Measurements from ENCODE around the gene PILRA. TPM values are rescaled to one million over a fixed set of nuclear protein-coding genes. Genes with fewer than 3 reads are reported as not detected.
"Not testable (repeated sequence)": the region's sequence is repeated elsewhere in the genome, so short reads cannot be mapped to it uniquely, and the experiment has no call there.

The PILRA gene
- total RNA-seq, 2 experiments from 2014 or later, result 1.8 to 2.7 TPM

DNA sequence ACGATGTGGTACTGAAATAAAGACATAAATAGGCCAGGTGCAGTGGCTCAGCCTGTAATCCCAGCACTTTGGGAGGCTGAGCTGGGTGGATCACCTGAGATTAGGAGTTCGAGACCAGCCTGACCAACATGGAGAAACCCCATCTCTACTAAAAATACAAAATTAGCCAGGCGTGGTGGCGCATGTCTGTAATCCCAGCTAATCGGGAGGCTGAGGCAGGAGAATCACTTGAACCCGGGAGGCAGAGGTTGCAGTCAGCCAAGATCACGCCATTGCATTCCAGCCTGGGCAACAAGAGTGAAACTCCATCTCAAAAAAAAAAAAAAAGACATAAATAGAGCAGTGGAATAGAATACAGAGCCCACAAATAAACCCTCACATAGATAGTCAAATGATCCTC, 9.5 kb upstream of the PILRA start:
- H3K27me3 Mint-ChIP-seq, H3K27ac Mint-ChIP-seq, POLR2A ChIA-PET, CTCF ChIA-PET, H3K9me3 Mint-ChIP-seq, DNase-seq, H3K4me3 Mint-ChIP-seq: not testable (repeated sequence)
- Mint-ChIP-seq H3K36me3 (ENCODE audit: low read depth) (peaks cover 59% of the 10 kb centered on the region), H3K4me1 (peaks cover 33% of the 10 kb centered on the region)

DNA sequence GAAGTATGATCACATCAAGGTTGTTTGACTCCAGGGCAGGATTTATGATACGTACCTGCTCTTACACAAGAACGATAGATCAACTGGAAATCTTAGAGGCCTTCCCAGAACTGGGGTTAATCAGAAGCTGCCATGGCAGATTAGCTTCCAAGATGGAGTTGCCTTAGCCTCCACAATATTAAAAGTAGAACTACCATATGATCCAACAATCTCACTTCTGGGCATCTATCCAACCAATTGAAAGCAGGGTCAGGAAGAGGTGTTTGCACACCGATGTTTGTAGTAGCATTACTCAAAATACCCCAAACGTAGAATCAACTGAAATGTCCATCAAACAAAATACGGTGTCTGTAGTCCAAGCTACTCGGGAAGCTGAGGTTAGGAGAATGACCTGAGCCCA, 8.8 kb upstream of the PILRA start:
- CTCF ChIA-PET, result interaction anchor here (0.7 to 0.8 kb wide), 2 partner anchors 43 to 270 kb away, joined by 3 read pairs; no protein-coding TSS in a partner anchor
- Mint-ChIP-seq H3K4me3 (no peak overlapping the region), H3K27me3 (no peaks in the 10 kb centered on the region), H3K36me3 (ENCODE audit: low read depth) (peaks cover 53% of the 10 kb centered on the region), H3K4me1 (peaks cover 36% of the 10 kb centered on the region), H3K9me3 (no peaks in the 10 kb centered on the region), H3K27ac (peak overlapping the region; percentile 63)
- POLR2A ChIA-PET, result no interaction called here
- no peak for DNase-seq

DNA sequence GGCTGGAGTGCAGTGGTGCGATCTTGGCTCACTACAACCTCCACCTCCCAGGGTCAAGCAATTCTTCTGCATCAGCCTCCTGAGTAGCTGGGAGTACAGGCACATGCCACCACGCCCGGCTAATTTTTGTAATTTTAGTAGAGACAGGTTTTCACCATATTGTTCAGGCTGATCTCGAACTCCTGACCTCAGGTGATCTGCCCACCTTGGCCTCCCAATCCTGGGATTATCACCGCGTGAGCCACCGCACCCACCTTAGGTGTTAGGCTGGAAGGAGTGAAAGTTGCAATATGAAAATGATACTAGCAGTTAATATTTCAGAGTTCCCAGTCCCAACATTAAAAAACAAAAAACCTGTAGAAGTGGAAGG, 7.3 kb upstream of the PILRA start:
- H3K27ac Mint-ChIP-seq, result peak overlapping the region; percentile 59
- H3K9me3 Mint-ChIP-seq, H3K27me3 Mint-ChIP-seq, H3K4me3 Mint-ChIP-seq, DNase-seq, POLR2A ChIA-PET: not testable (repeated sequence)
- CTCF ChIA-PET, result interaction anchor here (1.0 kb wide), 1 partner anchor 12 kb away, joined by 3 read pairs; no protein-coding TSS in a partner anchor
- peaks cover 43% of the 10 kb centered on the region for H3K36me3 Mint-ChIP-seq (ENCODE audit: low read depth)
- H3K4me1 Mint-ChIP-seq, result peaks cover 33% of the 10 kb centered on the region

DNA sequence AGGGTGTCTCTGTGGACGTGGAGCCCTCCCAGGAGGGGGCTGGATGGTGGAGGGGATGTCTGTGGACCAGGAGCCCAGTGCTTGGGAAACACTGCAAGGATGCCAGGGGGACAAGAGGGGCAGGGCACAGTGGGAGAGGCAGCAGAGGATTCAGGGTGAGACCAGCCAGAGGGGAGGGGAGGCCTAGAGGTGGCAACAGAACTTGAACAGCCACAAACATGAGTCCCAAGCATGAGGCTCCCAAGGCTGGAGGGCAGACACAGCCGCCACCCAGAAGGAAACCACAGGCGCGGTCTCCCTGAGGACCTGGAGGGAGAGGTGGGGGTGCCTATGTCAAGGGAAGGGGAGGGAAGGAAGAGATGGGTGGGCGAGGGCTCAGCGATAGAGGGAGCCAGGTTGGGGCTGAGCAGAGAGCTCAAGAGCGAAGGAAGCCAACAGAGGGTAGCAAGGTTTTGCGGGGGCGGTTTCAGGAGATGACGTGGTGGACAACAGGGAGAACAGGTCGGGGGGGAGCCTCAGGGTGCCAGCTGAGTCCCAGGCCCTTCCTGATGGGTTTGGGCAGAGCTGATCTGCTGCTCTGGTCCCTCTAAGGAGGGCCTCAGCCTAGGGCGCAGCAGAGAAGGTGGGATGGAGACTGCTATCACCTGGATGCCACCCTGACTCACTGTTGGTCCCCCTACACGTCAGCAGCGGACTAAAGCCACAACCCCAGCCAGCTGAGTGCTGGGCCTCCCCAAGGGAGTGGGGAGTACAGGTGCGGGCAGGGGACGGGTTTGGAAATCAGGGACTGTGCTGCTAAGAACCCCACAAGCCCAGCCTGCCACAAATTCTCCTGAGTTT, 6.7 kb upstream of the PILRA start:
- ChIA-PET CTCF (no interaction called here), POLR2A (interaction anchor here (0.6 kb wide), 1 partner anchor 122 kb away, joined by 5 read pairs; no protein-coding TSS in a partner anchor)
- DNase-seq, result no peak
- Mint-ChIP-seq H3K9me3 (no peaks in the 10 kb centered on the region), H3K27ac (peak overlapping the region; percentile 59), H3K27me3 (no peaks in the 10 kb centered on the region), H3K4me1 (peaks cover 35% of the 10 kb centered on the region), H3K4me3 (no peak overlapping the region), H3K36me3 (ENCODE audit: low read depth) (peaks cover 39% of the 10 kb centered on the region)

DNA sequence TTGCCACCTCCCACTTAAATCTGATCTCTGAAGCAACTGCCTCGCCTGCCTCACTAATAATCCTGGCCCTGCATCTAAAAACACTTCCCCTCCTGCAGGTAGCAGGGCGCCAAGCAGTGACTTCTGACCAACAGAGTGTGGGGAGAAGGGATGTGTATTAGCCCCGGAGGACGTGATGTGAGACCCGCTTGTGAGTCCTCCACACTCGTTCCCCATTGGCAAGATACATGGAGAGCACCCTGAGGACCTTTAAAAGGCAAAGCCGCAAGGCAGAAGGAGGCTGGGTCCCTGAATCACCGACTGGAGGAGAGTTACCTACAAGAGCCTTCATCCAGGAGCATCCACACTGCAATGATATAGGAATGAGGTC, 6.1 kb upstream of the PILRA start:
- peaks cover 37% of the 10 kb centered on the region for H3K4me1 Mint-ChIP-seq
- POLR2A ChIA-PET, result interaction anchor here (0.6 kb wide), 1 partner anchor 123 kb away, joined by 5 read pairs; no protein-coding TSS in a partner anchor
- no peak for DNase-seq

DNA sequence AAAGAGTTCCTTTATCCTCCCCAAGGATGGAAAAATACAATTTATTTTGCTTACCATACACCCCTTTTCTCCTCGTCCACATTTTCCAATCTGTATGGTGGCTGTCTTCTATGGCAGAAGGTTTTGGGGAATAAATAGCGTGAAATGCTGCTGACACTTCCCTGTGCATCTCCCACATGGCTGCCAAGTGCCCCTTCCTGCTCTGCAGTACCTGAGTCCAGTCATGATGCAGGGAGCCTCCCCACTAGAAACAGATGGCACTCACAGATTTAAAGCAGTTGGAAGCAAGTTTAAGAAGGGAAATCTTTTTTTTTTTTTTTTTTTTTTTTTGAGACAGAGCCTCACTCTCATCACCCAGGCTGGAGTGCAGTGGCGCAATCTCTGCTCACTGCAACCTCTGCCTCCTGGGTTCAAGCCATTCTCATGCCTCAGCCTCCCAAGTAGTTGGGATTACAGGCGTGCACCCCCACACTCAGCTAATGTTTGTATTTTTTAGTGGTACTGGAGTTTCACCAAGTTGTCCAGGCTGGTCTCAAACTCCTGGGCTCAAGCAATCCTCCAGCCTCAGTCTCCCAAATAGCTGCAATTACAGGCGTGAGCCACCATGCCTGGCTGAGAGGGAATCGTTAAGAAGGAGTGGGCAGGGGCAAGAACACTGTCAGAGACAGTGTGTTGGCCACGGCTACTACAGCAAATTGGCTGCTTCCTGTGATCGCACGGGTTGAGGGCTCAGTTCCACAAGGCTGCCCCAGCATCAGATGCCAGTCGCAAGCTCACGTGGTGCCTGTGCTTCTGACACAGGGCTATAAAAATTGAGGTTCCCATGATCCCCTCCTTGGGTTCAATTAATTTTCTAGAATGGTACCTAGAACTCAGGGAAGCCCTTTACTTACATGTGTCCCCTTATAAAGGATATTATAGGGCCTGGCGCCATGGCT, 5.3 kb upstream of the PILRA start:
- no peak for DNase-seq
- no peak overlapping the region for H3K4me3 Mint-ChIP-seq
- H3K27ac Mint-ChIP-seq, result peak overlapping the region; percentile 33
- ChIA-PET CTCF (interaction anchor here (0.8 kb wide), 1 partner anchor 14 kb away, joined by 5 read pairs; no protein-coding TSS in a partner anchor), POLR2A (no interaction called here)
- H3K4me1 Mint-ChIP-seq, result peaks cover 40% of the 10 kb centered on the region
- no peaks in the 10 kb centered on the region for H3K27me3 Mint-ChIP-seq
- H3K9me3 Mint-ChIP-seq, result no peaks in the 10 kb centered on the region
- H3K36me3 Mint-ChIP-seq (ENCODE audit: low read depth), result peaks cover 26% of the 10 kb centered on the region

More for the DNA sequence above, 6.1 kb upstream of the PILRA start:
- H3K4me3 Mint-ChIP-seq, result no peak overlapping the region
- H3K36me3 Mint-ChIP-seq (ENCODE audit: low read depth), result peaks cover 33% of the 10 kb centered on the region
- no peaks in the 10 kb centered on the region for H3K9me3 Mint-ChIP-seq
- no peaks in the 10 kb centered on the region for H3K27me3 Mint-ChIP-seq
- no peak overlapping the region for H3K27ac Mint-ChIP-seq
- CTCF ChIA-PET, result no interaction called here

DNA sequence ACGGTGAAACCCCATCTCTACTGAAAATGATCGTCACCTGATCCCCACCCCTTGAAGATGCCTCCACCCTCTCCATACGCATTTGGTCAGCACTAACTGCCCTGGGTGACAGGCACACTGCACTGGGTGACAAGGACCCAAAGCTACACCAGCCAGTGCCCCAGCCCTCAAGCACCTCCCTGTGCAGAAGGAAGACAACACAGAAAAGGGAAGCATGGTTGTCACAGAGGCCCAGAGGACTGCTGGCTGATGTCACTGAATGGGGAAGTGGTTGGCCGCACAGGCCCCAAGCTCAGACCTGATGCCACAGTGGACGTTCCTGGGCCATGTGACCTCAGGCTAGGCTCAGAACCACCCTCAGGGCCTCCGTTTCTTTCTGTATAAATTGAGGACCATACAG, 4.2 kb upstream of the PILRA start:
- H3K36me3 Mint-ChIP-seq (ENCODE audit: low read depth), result peaks cover 14% of the 10 kb centered on the region
- no peak overlapping the region for H3K27ac Mint-ChIP-seq
- H3K4me1 Mint-ChIP-seq, result peaks cover 36% of the 10 kb centered on the region
- no peaks in the 10 kb centered on the region for H3K27me3 Mint-ChIP-seq
- POLR2A ChIA-PET, result no interaction called here
- H3K9me3 Mint-ChIP-seq, result no peaks in the 10 kb centered on the region
- CTCF ChIA-PET, result no interaction called here
- H3K4me3 Mint-ChIP-seq, result no peak overlapping the region
- no peak for DNase-seq

DNA sequence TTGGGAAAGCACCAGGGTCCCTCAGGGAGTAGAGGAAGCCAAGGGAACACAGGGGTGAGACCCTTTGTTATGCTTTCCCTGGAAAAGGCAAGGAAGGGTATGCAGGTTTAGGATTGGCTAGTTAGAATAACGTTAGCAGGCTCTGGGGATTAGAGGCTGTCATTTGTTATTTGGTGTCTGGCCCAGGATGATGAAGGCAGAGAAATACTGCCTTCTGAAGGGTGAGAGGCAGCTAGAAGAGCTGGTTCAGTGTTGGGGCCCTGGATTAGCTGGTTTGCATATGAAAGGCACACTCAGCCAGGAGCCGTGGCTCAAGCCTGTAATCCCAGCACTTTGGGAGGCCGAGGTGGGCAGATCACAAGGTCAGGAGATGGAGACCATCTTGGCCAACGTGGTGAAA, 3.0 kb upstream of the PILRA start:
- peaks cover 6% of the 10 kb centered on the region for H3K36me3 Mint-ChIP-seq (ENCODE audit: low read depth)
- ChIA-PET POLR2A (interaction anchor here (0.6 kb wide), 1 partner anchor 946 kb away, joined by 3 read pairs; no protein-coding TSS in a partner anchor), CTCF (no interaction called here)
- no peaks in the 10 kb centered on the region for H3K9me3 Mint-ChIP-seq
- no peak for DNase-seq
- no peaks in the 10 kb centered on the region for H3K27me3 Mint-ChIP-seq
- peaks cover 31% of the 10 kb centered on the region for H3K4me1 Mint-ChIP-seq
- no peak overlapping the region for H3K4me3 Mint-ChIP-seq
- H3K27ac Mint-ChIP-seq, result peak overlapping the region; percentile 46

DNA sequence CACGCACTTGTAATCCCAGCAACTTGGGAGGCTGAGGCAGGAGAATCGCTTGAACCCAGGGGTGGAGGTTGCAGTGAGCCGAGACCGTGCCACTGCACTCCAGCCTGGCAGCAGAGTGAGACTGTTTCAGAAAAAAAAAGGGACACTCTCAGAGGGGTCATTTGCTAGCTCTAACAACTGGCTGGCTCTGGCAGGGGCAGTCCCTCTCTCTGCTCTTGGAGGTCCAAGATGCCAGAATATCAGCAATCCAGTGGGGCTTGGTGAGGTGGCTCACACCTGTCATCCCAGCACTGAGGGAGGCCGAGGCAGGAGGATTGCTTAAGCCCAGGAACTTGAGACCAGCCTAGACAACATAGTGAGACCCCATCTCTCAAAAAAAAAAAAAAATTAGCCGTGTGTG, 2.5 kb upstream of the PILRA start:
- Mint-ChIP-seq H3K27me3 (no peaks in the 10 kb centered on the region), H3K36me3 (ENCODE audit: low read depth) (peaks cover 2% of the 10 kb centered on the region), H3K27ac (no peak overlapping the region), H3K4me3 (no peak overlapping the region), H3K4me1 (peaks cover 26% of the 10 kb centered on the region), H3K9me3 (no peaks in the 10 kb centered on the region)
- POLR2A ChIA-PET, result interaction anchor here (0.6 kb wide), 1 partner anchor 947 kb away, joined by 3 read pairs; no protein-coding TSS in a partner anchor
- DNase-seq, result no peak
- CTCF ChIA-PET, result no interaction called here

DNA sequence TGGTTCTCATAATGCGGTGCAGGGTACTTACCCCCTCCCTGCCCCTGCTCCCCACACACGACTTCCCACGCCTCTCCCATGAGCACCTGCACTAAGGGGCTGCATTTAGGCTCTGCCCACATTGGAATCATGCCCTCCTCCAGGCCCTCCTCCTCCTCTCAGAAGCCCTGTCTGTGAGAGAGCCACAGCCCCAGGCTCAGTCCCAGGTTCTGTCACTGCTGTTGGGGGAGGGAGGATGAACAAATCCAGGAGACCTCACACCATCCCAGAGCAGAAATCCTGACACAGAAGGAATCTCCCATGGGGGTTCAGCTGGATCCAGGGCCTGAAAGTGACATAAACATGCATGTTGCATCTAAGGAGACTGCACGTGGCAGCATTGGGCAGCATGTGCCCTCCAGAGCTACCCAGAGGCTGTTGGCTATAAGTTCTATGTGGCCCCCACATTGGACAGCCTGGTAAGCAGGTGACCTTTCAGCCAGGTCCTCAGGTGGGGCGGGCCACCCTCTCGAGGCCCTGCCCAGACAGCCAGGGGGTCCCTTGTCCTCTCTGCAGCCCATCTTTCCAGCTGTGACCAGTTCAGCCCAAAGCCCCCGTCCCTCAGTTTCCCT, 1.6 kb upstream of the PILRA start:
- DNase-seq, result no peak
- Mint-ChIP-seq H3K27me3 (no peaks in the 10 kb centered on the region), H3K27ac (peak overlapping the region; percentile 31), H3K4me1 (peaks cover 18% of the 10 kb centered on the region), H3K36me3 (ENCODE audit: low read depth) (peaks cover 2% of the 10 kb centered on the region), H3K4me3 (no peak overlapping the region), H3K9me3 (no peaks in the 10 kb centered on the region)
- ChIA-PET POLR2A (no interaction called here), CTCF (interaction anchor here (1.5 kb wide), 1 partner anchor 24 kb away, joined by 4 read pairs; no protein-coding TSS in a partner anchor)

DNA sequence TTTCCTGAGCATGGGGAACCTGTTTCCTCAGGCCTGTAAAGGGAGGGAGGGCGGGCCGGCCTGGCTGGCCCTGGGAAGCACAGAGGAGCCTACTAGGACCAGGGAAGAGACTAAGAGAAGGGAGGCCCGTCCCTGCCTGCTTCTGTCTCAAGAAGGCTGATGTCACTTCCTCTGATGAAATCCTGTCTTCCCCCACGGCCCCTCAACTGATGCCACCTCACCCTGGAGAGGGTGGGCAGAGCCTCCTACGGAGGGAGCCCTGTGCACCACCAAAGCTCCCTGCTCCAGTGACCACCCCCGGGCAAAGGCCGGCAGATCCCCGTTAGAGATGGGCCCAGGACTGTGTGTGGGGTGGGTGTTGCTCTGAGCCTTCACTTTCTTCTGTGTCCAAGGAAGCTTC, 1.0 kb upstream of the PILRA start:
- no peak overlapping the region for H3K4me3 Mint-ChIP-seq
- POLR2A ChIA-PET, result no interaction called here
- CTCF ChIA-PET, result interaction anchor here (1.5 kb wide), 1 partner anchor 25 kb away, joined by 4 read pairs; no protein-coding TSS in a partner anchor
- no peak for DNase-seq
- H3K36me3 Mint-ChIP-seq (ENCODE audit: low read depth), result peaks cover 2% of the 10 kb centered on the region
- H3K4me1 Mint-ChIP-seq, result peaks cover 18% of the 10 kb centered on the region
- peak overlapping the region; percentile 80 for H3K27ac Mint-ChIP-seq
- H3K9me3 Mint-ChIP-seq, result no peaks in the 10 kb centered on the region
- no peaks in the 10 kb centered on the region for H3K27me3 Mint-ChIP-seq

DNA sequence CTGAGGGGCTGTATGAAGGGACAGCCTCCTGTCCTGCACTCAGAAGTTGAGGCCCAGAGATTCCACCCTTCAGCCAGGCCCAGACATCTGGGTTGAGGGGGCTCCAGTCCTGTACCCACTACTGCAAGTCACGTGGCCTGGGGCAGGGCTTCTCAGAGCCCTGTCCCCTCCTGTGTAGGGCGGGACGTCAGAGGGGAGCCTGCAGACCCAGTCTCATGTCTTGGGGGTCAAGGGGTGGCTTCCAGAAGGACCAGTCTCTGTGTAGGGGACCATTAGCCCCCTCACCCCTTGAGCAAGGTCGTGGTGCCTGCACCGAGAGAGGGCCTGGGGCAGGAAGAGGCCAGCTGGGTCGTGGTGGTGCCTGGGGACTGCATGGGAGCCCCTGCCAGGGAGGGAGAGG, 593 bp upstream of the PILRA start:
- peak overlapping the region; percentile 80 for H3K27ac Mint-ChIP-seq
- POLR2A ChIA-PET, result no interaction called here
- no peak overlapping the region for H3K4me3 Mint-ChIP-seq
- H3K9me3 Mint-ChIP-seq, result no peaks in the 10 kb centered on the region
- CTCF ChIA-PET, result interaction anchor here (0.6 to 1.5 kb wide), 2 partner anchors 25 to 83 kb away, joined by 3 to 4 read pairs; no protein-coding TSS in a partner anchor
- DNase-seq, result no peak
- H3K36me3 Mint-ChIP-seq (ENCODE audit: low read depth), result peaks cover under 1% of the 10 kb centered on the region
- no peaks in the 10 kb centered on the region for H3K27me3 Mint-ChIP-seq
- H3K4me1 Mint-ChIP-seq, result peaks cover 18% of the 10 kb centered on the region

All from activated CD4-positive, alpha-beta T cell treated with anti-CD3 and anti-CD28 coated beads, Interleukin-2, amount 10 ng/mL, durations not matched to agents 7 days and 5 days (primary cell).